Mononuclear cell (primary cell): Measurements from ENCODE around the gene WSCD2. TPM values are rescaled to one million over a fixed set of nuclear protein-coding genes. Genes with fewer than 3 reads are reported as not detected.
"Not testable (repeated sequence)": the region's sequence is repeated elsewhere in the genome, so short reads cannot be mapped to it uniquely, and the experiment has no call there.

Experiments
- H3K27me3 ChIP-seq: 2 replicates; pipeline ENCODE4 v1.6.0; 2011; ENCODE audit warnings: low read length, control low read depth; ENCODE audit not compliant: insufficient read depth
- H3K4me1 ChIP-seq: 2 replicates; pipeline ENCODE4 v1.5.1; 2011; ENCODE audit warnings: mild to moderate bottlenecking, low read length, control low read depth; ENCODE audit not compliant: insufficient read depth
- H3K4me3 ChIP-seq: 2 replicates; pipeline ENCODE4 v1.5.1; 2011; ENCODE audit warnings: mild to moderate bottlenecking, low read length, moderate library complexity
- H3K9me3 ChIP-seq: 2 replicates; pipeline ENCODE4 v1.5.1; 2011; ENCODE audit warnings: low read depth, mild to moderate bottlenecking, control low read depth, low read length
- total RNA-seq: library from RNA; depleted of rRNA; stranded (reverse); fragments of >200 nt; gene quantifications from one replicate; pipeline ENCODE4 v1.2.3, GENCODE V29; 2012

The WSCD2 gene
- total RNA-seq, 1 donor: 0.10 TPM

GRCh38 chr12:108199106-108199505, 70.0 kb downstream of the WSCD2 start:
- Histone ChIP-seq H3K9me3 (no peaks in the 10 kb centered on the region), H3K4me3 (no peak overlapping the region), H3K4me1 (no peaks in the 10 kb centered on the region), H3K27me3 (no peaks in the 10 kb centered on the region)

- Histone ChIP-seq H3K4me1 (no peaks in the 10 kb centered on the region), H3K27me3 (no peaks in the 10 kb centered on the region), H3K9me3 (no peaks in the 10 kb centered on the region), H3K4me3 (no peak overlapping the region)
Observed at GRCh38 chr12:108201808-108202207, 72.7 kb downstream of the WSCD2 start.

GRCh38 chr12:108204117-108204987, 75.3 kb downstream of the WSCD2 start:
- no peak overlapping the region for H3K4me3 ChIP-seq
- no peaks in the 10 kb centered on the region for H3K4me1 ChIP-seq
- H3K9me3 ChIP-seq: no peaks in the 10 kb centered on the region
- H3K27me3 ChIP-seq: no peaks in the 10 kb centered on the region

GRCh38 chr12:108205864-108206263, 76.8 kb downstream of the WSCD2 start:
- no peak overlapping the region for H3K4me3 ChIP-seq

GRCh38 chr12:108207791-108208730, 79.0 kb downstream of the WSCD2 start:
- Histone ChIP-seq H3K4me1 (no peaks in the 10 kb centered on the region), H3K9me3 (no peaks in the 10 kb centered on the region), H3K27me3 (no peaks in the 10 kb centered on the region), H3K4me3 (no peak overlapping the region)

More at GRCh38 chr12:108205864-108206263, 76.8 kb downstream of the WSCD2 start:
- no peaks in the 10 kb centered on the region for H3K27me3 ChIP-seq
- H3K4me1 ChIP-seq: no peaks in the 10 kb centered on the region
- no peaks in the 10 kb centered on the region for H3K9me3 ChIP-seq

- Histone ChIP-seq H3K9me3 (no peaks in the 10 kb centered on the region), H3K4me3 (no peak overlapping the region), H3K27me3 (no peaks in the 10 kb centered on the region), H3K4me1 (no peaks in the 10 kb centered on the region)
Observed at GRCh38 chr12:108210001-108210400, 80.9 kb downstream of the WSCD2 start.

GRCh38 chr12:108211157-108211556, 82.1 kb downstream of the WSCD2 start:
- no peaks in the 10 kb centered on the region for H3K9me3 ChIP-seq
- no peaks in the 10 kb centered on the region for H3K4me1 ChIP-seq
- no peaks in the 10 kb centered on the region for H3K27me3 ChIP-seq
- no peak overlapping the region for H3K4me3 ChIP-seq

GRCh38 chr12:108213871-108214445, 84.9 kb downstream of the WSCD2 start:
- no peaks in the 10 kb centered on the region for H3K27me3 ChIP-seq
- no peaks in the 10 kb centered on the region for H3K4me1 ChIP-seq
- H3K9me3 ChIP-seq: no peaks in the 10 kb centered on the region
- no peak overlapping the region for H3K4me3 ChIP-seq

GRCh38 chr12:108214486-108214885, 85.4 kb downstream of the WSCD2 start:
- H3K27me3 ChIP-seq: no peaks in the 10 kb centered on the region
- H3K4me3 ChIP-seq: no peak overlapping the region
- no peaks in the 10 kb centered on the region for H3K4me1 ChIP-seq

GRCh38 chr12:108215458-108215857, 86.4 kb downstream of the WSCD2 start:
- Histone ChIP-seq H3K9me3 (no peaks in the 10 kb centered on the region), H3K4me1 (no peaks in the 10 kb centered on the region), H3K4me3 (no peak overlapping the region), H3K27me3 (no peaks in the 10 kb centered on the region)

More at GRCh38 chr12:108214486-108214885, 85.4 kb downstream of the WSCD2 start:
- no peaks in the 10 kb centered on the region for H3K9me3 ChIP-seq

- H3K4me3 ChIP-seq: no peak overlapping the region
- no peaks in the 10 kb centered on the region for H3K4me1 ChIP-seq
- no peaks in the 10 kb centered on the region for H3K27me3 ChIP-seq
- H3K9me3 ChIP-seq: no peaks in the 10 kb centered on the region
Observed at GRCh38 chr12:108218921-108219320, 89.8 kb downstream of the WSCD2 start.

GRCh38 chr12:108225101-108225500, 96.0 kb downstream of the WSCD2 start:
- H3K9me3 ChIP-seq, H3K4me3 ChIP-seq, H3K27me3 ChIP-seq, H3K4me1 ChIP-seq: not testable (repeated sequence)

- Histone ChIP-seq H3K4me3 (no peak overlapping the region), H3K9me3 (no peaks in the 10 kb centered on the region), H3K4me1 (no peaks in the 10 kb centered on the region), H3K27me3 (no peaks in the 10 kb centered on the region)
Observed at GRCh38 chr12:108226866-108227265, 97.8 kb downstream of the WSCD2 start.

GRCh38 chr12:108228746-108229145, 99.7 kb downstream of the WSCD2 start:
- Histone ChIP-seq H3K27me3 (no peaks in the 10 kb centered on the region), H3K4me1 (no peaks in the 10 kb centered on the region), H3K9me3 (no peaks in the 10 kb centered on the region), H3K4me3 (no peak overlapping the region)
